SKM-1 treated with dmso at 0.1 percent for 144 hours (cell line): ENCODE results near the gene ERC2.

Experiments used
- DNase-seq: peaks from one replicate; lab custom pipeline; 2025; ENCODE audit not compliant: unreplicated experiment; lab: John Stamatoyannopoulos, UW

Gene ERC2

GRCh38 chr3:55633333-55633732 is 834.9 kb downstream of the ERC2 start:
- DNase-seq: no peak

GRCh38 chr3:55631766-55632331 is 836.4 kb downstream of the ERC2 start:
- no peak for DNase-seq

GRCh38 chr3:55630921-55631299 is 837.4 kb downstream of the ERC2 start:
- no peak for DNase-seq

GRCh38 chr3:55630280-55630920 is 837.9 kb downstream of the ERC2 start:
- no peak for DNase-seq

- peak; percentile 9 for DNase-seq
Measured at GRCh38 chr3:55629432-55629831, 838.8 kb downstream of the ERC2 start.

- DNase-seq: no peak
Measured at GRCh38 chr3:55626279-55626665, 842.0 kb downstream of the ERC2 start.

- peak; percentile 47 for DNase-seq
Measured at GRCh38 chr3:55624238-55624637, 844.0 kb downstream of the ERC2 start.

GRCh38 chr3:55623786-55624185 is 844.5 kb downstream of the ERC2 start:
- no peak for DNase-seq

GRCh38 chr3:55622733-55623132 is 845.5 kb downstream of the ERC2 start:
- no peak for DNase-seq

GRCh38 chr3:55622116-55622515 is 846.2 kb downstream of the ERC2 start:
- DNase-seq: no peak

- no peak for DNase-seq
Measured at GRCh38 chr3:55621648-55622047, 846.6 kb downstream of the ERC2 start.

- DNase-seq: no peak
Measured at GRCh38 chr3:55621026-55621422, 847.2 kb downstream of the ERC2 start.

GRCh38 chr3:55620351-55621025 is 847.8 kb downstream of the ERC2 start:
- DNase-seq: no peak

GRCh38 chr3:55619046-55619808 is 849.0 kb downstream of the ERC2 start:
- DNase-seq: no peak

- no peak for DNase-seq
Measured at GRCh38 chr3:55617385-55617784, 850.9 kb downstream of the ERC2 start.

GRCh38 chr3:55616803-55617202 is 851.5 kb downstream of the ERC2 start:
- no peak for DNase-seq

- peak; percentile 48 for DNase-seq
Measured at GRCh38 chr3:55615694-55616295, 852.5 kb downstream of the ERC2 start.

GRCh38 chr3:55615039-55615693 is 853.1 kb downstream of the ERC2 start:
- no peak for DNase-seq

- no peak for DNase-seq
Measured at GRCh38 chr3:55611121-55611520, 857.1 kb downstream of the ERC2 start.

GRCh38 chr3:55609230-55609827 is 858.9 kb downstream of the ERC2 start:
- no peak for DNase-seq
